ENCODE measurements around the gene CARS2.

DNA sequence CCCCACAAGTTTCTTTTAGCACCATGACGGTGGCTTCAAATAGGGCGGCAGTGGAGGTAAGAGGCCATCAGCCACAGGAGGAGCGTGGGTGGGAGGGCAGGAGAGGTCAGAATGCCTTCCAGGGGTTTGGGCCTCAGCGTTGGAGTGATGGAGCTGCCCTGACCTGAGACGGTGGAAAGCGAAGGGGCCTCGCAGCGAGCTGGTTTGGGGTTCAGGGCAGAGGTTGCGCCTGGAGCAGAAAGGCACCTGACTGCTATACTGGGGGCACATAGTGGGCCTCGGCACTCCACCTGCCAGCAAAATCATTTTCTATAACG, 91.0 kb downstream of the CARS2 start:
- TF ChIP-seq, protein P1, sequence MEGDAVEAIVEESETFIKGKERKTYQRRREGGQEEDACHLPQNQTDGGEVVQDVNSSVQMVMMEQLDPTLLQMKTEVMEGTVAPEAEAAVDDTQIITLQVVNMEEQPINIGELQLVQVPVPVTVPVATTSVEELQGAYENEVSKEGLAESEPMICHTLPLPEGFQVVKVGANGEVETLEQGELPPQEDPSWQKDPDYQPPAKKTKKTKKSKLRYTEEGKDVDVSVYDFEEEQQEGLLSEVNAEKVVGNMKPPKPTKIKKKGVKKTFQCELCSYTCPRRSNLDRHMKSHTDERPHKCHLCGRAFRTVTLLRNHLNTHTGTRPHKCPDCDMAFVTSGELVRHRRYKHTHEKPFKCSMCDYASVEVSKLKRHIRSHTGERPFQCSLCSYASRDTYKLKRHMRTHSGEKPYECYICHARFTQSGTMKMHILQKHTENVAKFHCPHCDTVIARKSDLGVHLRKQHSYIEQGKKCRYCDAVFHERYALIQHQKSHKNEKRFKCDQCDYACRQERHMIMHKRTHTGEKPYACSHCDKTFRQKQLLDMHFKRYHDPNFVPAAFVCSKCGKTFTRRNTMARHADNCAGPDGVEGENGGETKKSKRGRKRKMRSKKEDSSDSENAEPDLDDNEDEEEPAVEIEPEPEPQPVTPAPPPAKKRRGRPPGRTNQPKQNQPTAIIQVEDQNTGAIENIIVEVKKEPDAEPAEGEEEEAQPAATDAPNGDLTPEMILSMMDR (conservative IDR thresholded peaks at IDR 0.05; ENCODE audit: low read depth in 2 of 2): no peak
- TF ChIP-seq REST (IDR thresholded peaks at IDR 0.05; ENCODE audit: unreplicated experiment) (no peak), EZH2 (IDR thresholded peaks at IDR 0.05; ENCODE audit: low read depth, unreplicated experiment) (no peak), JUNB (IDR thresholded peaks at IDR 0.05; ENCODE audit: unreplicated experiment) (no peak), POLR2AphosphoS5 (IDR thresholded peaks at IDR 0.05; ENCODE audit: low read depth) (no peak), STAT1 (IDR thresholded peaks at IDR 0.05; ENCODE audit: unreplicated experiment) (no peak), EZH2phosphoT487 (IDR thresholded peaks at IDR 0.05; ENCODE audit: unreplicated experiment) (no peak), CREB1 (CRISPR knock-in tag; IDR thresholded peaks at IDR 0.05; ENCODE audit: low read depth) (no peak), ZNF114 (CRISPR knock-in tag; IDR thresholded peaks at IDR 0.05) (no peak), ZNF331 (CRISPR knock-in tag; IDR thresholded peaks at IDR 0.05; ENCODE audit: low read depth) (no peak)
- TF ChIP-seq, protein P2, sequence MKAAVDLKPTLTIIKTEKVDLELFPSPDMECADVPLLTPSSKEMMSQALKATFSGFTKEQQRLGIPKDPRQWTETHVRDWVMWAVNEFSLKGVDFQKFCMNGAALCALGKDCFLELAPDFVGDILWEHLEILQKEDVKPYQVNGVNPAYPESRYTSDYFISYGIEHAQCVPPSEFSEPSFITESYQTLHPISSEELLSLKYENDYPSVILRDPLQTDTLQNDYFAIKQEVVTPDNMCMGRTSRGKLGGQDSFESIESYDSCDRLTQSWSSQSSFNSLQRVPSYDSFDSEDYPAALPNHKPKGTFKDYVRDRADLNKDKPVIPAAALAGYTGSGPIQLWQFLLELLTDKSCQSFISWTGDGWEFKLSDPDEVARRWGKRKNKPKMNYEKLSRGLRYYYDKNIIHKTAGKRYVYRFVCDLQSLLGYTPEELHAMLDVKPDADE (IDR thresholded peaks at IDR 0.05): no peak
- TF ChIP-seq, protein P3, sequence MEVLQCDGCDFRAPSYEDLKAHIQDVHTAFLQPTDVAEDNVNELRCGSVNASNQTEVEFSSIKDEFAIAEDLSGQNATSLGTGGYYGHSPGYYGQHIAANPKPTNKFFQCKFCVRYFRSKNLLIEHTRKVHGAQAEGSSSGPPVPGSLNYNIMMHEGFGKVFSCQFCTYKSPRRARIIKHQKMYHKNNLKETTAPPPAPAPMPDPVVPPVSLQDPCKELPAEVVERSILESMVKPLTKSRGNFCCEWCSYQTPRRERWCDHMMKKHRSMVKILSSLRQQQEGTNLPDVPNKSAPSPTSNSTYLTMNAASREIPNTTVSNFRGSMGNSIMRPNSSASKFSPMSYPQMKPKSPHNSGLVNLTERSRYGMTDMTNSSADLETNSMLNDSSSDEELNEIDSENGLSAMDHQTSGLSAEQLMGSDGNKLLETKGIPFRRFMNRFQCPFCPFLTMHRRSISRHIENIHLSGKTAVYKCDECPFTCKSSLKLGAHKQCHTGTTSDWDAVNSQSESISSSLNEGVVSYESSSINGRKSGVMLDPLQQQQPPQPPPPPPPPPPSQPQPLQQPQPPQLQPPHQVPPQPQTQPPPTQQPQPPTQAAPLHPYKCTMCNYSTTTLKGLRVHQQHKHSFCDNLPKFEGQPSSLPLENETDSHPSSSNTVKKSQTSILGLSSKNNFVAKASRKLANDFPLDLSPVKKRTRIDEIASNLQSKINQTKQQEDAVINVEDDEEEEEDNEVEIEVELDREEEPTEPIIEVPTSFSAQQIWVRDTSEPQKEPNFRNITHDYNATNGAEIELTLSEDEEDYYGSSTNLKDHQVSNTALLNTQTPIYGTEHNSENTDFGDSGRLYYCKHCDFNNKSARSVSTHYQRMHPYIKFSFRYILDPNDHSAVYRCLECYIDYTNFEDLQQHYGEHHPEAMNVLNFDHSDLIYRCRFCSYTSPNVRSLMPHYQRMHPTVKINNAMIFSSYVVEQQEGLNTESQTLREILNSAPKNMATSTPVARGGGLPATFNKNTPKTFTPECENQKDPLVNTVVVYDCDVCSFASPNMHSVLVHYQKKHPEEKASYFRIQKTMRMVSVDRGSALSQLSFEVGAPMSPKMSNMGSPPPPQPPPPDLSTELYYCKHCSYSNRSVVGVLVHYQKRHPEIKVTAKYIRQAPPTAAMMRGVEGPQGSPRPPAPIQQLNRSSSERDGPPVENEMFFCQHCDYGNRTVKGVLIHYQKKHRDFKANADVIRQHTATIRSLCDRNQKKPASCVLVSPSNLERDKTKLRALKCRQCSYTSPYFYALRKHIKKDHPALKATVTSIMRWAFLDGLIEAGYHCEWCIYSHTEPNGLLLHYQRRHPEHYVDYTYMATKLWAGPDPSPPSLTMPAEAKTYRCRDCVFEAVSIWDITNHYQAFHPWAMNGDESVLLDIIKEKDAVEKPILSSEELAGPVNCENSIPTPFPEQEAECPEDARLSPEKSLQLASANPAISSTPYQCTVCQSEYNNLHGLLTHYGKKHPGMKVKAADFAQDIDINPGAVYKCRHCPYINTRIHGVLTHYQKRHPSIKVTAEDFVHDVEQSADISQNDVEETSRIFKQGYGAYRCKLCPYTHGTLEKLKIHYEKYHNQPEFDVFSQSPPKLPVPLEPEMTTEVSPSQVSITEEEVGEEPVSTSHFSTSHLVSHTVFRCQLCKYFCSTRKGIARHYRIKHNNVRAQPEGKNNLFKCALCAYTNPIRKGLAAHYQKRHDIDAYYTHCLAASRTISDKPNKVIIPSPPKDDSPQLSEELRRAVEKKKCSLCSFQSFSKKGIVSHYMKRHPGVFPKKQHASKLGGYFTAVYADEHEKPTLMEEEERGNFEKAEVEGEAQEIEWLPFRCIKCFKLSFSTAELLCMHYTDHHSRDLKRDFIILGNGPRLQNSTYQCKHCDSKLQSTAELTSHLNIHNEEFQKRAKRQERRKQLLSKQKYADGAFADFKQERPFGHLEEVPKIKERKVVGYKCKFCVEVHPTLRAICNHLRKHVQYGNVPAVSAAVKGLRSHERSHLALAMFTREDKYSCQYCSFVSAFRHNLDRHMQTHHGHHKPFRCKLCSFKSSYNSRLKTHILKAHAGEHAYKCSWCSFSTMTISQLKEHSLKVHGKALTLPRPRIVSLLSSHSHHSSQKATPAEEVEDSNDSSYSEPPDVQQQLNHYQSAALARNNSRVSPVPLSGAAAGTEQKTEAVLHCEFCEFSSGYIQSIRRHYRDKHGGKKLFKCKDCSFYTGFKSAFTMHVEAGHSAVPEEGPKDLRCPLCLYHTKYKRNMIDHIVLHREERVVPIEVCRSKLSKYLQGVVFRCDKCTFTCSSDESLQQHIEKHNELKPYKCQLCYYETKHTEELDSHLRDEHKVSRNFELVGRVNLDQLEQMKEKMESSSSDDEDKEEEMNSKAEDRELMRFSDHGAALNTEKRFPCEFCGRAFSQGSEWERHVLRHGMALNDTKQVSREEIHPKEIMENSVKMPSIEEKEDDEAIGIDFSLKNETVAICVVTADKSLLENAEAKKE (CRISPR knock-in tag; IDR thresholded peaks at IDR 0.05): no peak

Measured in GM23338 (cell line).